Esophagus mucosa (tissue), 1 donor: ENCODE measurements around the gene ATOH8. TPM values are rescaled to one million over a fixed set of nuclear protein-coding genes. Genes with fewer than 3 reads are reported as not detected.
A peak's percentile ranks its signal among the peaks of the same experiment; 100 is the strongest.

Experiments used
- ATAC-seq: fragments of 200-7000 bp; cut with Tn5 transposase; one replicate; pipeline ENCODE4 v1.9.1; 2020
- total RNA-seq: library from RNA; stranded (reverse); gene quantifications from one replicate; pipeline ENCODE4 v1.2.4, GENCODE V29; 2023
- donor health status: DM: yes; HTN: yes; CAD: no.

Gene ATOH8
- total RNA-seq, 1 donor from 2014 or later: 1.2 TPM

DNA sequence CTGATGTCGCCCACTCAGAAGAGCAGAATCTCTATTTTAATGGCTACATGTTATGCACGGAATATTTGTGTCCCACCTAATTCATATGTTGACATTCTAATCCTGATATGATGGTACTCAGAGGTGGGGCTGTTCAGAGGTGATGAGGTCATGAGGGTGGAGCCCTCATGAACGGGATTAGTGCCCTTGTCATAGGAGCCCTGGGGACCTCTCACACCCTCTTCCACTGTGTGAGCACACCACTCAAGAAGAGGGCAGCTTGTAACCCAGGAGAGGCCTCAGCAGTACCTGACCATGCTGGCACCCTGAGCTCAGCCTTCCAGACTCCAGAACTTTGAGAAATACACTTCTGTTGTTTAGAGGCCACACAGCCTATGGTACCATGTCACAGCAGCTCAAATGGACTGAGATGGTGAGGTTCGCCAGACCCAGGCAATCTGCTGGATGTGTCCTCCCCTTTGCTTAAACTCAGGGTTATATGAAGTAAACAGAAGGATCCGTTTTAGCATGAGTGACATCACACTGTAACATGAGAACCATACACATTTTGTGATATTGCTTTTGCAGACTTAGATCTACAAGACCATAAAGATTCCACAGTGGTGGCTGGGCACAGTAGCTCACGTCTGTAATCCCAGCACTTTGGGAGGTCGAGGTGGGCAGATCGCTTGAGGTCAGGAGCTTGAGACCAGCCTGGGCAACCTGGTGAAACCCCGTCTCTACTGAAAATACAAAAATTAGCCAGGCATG, 48.7 kb downstream of the ATOH8 start:
- peak; percentile 18 for ATAC-seq

DNA sequence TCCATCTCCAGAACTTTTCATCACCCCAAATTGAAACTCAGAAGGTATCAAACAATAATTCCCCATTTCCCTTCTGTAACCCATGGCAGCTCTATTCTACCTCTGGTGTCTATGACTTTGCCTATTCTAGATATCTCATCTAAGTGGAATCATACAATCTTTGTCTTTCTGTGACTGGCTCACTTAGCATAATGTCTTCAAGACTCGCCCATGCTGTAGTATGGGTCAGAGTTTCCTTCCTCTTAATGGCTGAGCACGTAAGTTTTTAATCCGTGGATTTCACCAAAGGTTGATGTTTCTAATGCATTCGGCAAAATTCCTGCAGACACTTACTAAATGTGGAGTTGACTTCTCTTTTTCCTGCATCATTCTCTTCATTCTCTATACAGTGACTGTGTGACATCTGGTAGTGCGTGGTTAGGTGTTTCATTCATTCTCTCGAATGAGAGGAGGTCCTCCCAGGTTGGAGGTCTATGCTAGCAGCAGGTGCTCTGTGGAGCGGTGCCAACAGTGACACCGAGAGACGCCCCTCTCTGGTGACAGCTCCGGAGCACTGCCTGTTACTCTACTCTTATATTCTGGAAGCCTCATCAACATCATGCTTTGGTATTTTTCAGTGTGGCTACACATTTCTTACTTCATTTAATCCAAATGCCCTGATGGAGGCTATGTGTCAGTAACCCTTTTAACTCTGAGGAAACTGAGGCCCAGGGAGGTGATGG, 50.1 kb downstream of the ATOH8 start:
- ATAC-seq: no peak

DNA sequence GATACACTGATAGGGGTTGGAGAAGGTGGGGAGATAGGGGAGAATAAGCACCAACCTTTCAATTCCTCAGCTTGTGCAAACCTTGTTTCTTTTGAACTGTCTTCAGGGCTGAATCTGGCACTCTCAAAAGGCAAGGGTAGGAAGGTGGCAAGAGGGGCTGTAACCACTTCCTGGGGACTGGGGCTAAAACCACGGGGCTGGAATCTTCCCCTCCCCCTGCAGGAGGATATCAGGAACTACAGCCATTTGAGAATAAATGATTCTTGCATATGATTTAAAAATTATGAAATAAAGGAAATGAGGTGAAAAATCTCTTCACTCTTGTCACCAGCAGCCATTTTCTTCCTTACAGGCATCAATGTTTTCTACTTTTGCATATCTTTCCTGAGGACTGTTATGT, 50.8 kb downstream of the ATOH8 start:
- no peak for ATAC-seq

DNA sequence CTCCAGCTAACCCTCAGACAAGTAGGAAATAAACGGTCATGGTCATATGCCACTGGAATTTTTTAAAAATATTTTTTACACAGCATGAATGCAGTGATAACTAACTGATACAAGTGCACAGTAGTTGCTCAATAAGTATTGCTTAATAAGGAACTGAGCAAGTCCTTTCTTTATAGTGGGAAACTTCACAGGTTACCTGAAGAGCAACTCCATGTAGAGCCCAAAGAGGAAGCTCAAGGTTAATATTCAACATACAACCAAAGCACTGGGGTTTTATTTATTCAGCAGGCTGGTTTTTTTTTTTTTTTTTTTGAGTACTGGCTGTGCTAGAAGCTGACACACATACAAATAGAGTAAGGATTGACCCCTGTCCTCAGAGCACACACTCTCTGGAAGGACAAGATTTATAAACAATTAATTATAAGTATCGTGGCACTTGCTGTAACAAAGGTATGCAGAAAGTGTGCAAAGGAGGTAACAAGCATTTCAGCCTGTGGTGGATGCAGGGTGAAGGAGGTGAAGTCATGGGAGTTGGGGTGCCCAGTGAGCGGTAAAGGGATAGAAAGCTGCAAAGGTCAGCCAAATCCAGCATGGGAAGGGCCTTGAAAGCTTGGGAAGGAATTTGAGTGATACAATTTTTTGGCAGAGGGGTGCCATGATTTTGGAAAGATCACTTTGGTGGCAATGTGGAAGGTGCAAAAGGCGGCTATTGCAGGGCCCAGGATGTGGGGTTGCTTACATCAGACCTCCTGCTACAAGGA, 52.7 kb downstream of the ATOH8 start:
- peak; percentile 24 for ATAC-seq

DNA sequence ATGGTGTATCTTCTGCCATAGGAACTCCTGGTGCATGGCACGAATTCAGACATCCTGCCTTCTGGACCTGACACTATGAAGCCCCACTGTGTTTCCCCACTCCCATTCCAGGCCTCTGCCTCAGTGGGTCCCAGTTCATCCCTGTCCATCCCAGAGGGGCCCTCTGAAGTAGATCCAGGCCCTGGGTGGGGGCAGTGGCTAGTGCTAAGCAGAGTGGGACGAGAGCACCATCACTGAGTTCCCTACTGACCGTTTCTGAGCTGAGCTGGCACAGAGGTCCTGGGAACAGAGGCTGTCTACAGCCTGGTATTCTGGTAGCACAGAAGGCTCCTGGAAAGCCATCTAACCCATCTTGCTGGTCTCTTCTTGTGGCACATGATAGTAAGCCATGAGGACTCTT, 54.0 kb downstream of the ATOH8 start:
- no peak for ATAC-seq

DNA sequence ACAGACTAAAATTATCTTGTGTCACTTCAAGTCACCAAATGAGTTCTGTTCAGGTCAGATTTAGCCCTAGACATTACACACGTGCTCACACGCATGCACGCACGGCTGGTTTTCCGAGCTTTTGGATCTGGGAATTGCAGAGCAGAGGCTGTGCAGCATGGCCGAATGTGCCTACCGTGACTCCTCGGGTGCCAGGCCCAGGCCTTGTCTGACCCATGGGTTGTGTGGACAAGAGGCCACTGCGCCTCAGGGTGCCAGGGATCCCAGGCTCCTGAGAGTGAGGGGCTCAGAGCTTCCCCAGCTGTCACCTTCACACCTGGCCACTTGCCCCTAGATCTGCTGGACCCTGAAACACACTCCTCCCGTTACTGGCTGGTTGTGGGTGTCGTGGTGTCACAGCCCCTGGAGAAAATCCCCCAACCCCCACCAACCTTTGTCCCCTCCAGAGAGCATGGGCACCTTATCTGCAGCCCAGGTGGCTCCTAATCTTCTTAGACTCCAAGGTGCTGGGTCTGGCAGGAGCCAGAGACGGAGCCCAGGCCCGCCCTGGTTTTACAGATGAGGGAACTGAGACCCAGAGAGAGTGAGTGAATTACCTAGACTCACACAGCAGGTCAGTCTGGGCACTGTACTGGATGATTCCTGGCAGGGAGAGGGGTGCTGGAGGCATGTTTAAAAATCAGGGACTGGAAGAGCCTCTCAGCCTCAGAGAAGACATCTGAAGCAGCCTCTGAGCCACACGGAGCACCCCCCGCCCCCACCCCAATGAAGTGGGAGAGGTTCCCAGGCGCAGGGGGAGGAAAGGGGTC, 56.8 kb downstream of the ATOH8 start:
- ATAC-seq: no peak

DNA sequence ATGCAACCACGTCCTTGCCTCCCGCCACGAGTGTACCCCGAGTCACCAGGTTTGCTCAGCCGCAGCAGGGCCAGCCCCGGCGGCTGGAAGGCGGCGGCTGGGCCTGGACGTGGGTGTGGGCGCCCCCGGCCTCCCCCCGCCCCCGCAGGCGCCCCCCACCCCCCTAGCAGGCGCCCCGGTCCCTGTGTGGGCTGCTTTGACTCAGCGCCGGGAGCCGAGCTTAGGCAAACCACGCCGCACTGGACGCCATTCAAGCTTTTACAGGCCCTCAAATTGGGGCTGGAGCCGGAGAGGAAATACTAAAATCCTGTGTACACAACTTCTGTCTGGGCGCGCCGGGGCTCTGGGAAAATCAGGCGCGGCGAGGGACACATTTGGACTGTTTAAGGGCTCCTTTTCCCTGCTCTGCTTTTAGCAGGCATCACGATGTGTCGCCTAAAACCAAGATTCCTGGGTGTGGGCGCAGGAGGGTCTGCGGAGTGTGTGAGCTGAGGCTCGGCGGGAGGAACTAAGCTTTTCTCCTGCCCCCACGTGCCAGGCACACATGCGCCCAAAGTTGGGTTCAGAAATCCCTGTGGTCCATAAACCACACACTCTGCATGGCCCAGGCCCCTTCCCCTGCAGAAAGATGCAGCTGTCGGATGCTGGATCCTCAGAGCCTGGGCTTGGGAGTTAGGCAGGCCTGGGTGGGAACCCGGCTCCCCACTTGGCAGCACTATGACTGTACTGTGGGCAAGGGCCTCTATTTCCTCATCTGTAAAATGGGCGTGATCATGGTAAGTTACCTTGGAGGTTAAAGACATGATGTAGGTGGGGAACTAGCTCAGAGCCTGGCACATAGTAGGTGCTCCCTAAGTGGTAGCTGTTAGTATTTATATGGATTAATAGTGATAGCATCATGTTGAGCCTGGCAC, 57.6 kb downstream of the ATOH8 start:
- peak; percentile 20 for ATAC-seq

DNA sequence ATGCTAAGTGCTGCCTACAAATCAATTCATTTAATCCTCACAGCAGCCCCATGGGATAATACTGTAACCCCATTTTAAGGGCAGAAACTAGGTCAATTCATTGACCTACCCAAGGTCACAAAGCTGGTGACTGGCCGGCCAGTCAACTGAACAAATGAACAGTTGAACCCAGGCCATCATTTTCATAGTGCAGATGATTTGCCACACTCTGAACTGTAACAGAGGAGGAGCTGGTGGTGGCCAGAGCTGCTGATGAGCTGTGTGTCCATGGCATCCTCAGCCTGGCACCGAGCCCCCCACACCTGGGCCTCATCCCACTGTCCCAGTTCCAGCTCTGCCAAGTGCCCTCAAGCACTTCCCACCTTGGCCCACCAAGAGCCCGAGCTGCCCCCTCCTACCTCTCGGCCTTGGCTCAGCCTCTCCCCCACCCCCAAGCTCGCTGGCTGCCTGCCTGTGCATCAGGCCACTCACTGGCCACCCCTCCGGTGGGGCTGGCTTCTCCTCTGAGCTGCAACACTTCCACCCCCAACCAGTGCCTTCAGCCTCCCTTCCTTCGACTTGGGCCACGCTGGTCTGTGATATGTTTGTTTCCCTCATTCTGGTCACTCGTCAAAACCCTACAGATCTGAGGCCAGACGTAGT, 58.4 kb downstream of the ATOH8 start:
- ATAC-seq: no peak

DNA sequence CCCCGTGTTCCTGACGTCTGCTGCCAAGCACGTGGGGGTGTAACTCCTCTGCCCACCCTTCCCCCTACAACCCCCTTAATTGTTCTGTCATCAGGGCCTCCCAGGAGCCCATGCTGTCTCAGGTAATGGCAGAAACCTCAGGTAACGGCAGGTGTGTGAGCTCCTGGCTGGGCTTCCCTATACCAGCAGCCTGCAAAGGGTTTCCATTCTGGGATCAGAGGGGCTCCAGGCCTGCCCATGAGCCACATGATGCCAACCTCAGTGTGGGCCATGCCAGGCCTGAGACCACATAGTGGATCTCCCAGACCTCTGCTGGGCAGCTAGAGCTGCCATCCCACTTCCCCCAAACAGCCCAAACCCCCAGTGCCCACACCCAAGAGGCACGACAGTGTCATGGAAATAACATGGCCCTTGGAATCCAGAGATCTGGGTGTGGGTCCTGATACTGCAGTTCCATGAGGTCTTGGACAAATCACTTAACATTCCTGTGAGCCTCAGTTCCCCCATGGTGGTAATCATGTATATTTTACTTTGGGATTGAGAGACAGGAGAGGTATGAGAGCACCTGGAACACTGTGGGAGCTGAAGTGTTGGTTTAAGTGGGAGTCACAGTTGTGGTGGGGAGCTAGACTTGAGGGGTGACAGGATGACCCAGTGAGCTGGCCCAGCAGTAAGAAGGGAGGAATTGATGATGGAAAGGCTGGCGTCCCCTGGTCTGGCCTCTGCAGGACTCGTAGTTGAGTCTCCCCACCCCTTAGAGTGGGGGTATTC, 59.6 kb downstream of the ATOH8 start:
- ATAC-seq: no peak

DNA sequence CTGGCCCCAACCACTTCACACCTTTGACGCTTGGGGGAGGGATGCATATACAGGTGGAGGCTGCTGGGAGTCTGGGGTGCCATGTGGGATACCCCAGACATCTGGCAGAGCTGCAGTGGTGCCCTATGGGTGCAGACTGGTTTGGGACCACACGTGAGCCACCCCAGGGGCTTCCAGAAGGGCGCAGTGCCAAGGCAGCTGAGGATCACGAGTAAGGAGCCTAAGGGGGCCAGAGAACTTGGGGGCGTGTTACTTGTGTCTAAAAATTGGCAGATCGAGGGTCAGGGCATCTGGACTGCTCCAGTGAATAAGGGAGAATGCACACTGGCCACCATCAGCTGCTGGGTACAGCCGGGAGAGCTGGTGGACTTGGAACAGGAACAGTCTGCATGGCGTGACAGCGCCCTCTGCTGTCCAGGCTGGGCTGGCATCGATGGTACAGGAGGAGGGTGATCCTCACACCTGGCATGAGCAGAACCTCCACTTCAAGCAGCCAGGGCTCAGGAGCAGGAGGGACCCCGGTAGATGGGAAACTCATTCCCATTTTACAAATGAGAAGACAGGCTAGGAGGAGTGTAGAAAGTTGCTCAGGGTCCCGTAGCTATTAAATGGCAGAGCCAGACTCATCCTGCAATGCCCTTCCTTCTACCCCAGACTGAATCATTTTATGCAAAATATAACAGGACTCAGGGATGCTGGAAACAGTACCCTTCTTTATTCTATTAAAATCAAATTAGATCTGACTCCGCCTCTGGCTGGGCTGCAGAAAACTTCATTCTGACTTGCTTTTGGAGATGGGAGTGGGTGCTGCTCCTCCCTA, 60.4 kb downstream of the ATOH8 start:
- ATAC-seq: peak; percentile 96

DNA sequence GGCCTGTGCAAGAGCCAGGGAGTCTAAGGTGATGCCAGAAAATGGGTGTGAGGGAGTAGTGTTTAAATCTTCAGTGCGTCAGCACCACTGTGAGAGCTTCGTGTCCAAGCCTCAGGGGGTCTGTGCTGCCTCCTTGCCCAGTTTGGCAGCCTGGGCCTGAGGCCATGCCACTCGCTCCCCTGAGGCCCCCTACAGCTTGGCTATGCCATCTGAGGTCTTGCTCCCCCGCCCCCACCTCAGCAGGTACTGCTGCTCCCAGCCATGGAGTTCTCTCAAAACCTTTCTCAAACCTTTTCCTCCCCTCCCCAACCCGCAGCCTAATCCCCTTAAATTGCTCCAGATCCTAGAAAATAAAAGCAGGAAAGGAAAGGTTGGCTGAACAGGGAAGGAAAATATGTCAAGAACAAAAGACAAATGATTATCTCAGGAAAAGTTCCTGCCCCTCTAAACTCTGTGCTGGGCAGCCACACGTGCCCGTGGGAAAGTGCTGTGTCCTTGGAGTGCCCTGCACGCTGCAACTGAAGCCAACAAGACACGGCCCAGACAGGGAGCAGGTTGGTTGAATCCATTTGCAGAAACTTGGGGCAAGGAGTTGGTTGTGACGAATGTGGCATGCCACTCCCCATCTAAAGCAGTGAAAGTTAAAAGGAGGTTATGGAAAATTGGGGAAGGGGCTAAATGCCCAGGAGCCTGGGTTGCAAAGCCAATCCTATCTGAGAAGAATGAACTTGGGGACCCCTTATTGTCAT, 61.2 kb downstream of the ATOH8 start:
- ATAC-seq: no peak

DNA sequence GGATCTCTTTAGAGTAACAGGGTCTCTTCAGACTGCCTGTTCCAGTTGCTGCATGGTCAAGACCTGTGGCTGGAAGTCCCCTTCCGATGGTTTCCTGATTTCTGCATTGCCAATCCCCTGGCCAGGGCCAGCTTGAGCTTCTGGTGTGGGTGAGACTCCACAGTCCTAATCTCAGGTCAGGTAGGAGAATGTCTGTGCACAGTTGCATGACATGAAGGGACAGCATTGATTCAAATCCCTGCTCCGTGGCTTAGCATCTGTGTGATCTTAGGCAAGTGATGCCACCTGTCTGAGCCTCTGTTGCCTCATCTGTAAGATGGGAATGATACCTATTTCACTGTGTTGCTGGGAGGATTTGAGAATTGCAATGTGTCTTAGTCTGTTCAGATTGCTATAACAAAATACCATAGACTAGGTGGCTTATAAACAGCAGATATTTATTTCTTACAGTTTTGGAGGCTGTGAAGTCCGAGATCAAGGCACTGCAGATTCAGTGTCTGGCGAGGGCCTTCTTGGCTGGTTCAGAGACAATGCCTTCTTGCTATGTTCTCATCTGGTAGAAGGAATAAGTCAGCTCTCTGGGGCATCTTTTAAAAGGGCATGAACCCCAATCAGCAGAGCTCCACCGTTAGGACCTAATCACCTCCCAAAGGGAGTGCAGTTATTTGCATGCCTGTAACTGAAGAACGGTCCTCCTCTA, 66.2 kb downstream of the ATOH8 start:
- ATAC-seq: no peak

DNA sequence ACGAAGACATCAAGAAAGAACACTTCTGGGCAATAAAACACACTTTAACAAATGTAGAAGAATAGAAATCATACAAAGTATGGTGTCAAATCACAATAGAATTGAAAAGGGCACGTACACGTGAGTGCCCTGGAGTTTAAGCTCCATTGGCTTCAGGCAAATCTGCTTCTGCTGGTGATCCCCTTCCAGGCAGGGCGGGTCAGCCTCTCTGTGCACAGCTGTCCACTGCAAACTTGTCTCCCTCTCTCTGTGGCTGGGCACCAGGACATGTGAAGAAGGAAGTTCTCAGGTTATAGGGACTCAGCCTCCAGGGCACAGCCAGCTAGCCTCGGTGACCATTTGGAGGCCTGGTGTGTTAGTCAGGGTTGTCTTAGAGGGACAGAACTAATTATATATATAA, 69.0 kb downstream of the ATOH8 start:
- ATAC-seq: no peak

DNA sequence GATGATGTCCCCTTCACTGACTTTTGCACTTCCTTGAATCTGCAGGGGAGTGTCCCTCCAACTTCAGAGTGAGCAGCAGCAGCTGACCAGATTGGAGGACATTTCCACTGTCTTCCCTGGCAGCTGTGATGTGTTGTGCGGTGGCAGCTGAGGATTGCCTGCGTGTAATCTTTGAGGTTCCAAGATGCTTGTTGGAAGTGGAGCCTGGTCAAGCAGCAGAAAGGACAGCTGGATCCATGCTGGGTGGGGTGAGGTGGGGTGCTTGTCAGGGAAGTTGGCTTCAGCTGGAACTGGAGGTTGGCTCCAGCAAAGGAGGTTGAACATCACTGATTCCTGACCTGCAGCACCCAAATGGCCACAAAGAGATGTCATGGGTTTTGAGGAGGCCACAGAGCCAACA, 70.2 kb downstream of the ATOH8 start:
- ATAC-seq: no peak

DNA sequence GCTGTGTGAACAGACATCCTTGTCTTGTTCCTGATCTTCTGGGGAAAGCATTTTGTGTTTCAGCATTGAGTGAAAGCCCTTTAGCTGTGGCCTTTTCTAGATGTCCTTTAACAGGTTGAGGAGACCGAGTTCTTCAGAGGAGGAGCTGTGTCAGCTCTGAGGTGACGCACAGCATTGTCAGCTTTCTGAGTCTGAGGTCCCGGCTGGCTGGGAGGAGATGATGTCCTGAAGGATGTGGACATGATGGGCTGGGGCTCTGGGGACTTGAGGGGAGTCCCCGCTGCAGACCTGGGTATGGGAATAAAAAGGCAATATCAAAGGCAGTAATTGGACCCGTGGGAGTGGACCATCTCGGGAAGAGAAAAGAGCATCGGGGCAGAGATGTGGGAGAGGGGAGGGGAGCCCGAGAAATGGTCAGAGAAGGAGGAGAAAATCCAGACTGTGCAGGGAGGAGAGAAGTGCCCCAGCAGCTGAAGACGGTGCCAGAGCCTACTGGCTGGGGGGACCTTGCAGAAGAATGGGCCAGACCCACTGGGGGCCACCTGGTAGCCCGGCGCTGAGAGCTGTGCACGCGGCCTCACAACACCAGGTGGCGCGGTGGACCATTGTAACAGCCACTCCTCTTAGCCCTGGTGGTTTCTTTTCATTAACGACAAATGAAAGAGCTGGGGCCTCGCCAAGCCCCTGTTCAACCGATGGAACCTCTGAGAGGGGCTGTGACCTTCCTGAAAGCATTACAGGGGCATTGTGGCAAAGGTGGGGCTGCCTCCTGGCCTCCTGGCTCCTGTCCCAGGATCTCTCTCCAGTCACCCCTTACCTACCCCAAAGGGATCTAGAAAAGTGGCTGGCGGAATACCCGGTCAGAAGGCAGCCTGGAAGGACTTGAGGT, 73.4 kb downstream of the ATOH8 start:
- peak; percentile 90 for ATAC-seq

DNA sequence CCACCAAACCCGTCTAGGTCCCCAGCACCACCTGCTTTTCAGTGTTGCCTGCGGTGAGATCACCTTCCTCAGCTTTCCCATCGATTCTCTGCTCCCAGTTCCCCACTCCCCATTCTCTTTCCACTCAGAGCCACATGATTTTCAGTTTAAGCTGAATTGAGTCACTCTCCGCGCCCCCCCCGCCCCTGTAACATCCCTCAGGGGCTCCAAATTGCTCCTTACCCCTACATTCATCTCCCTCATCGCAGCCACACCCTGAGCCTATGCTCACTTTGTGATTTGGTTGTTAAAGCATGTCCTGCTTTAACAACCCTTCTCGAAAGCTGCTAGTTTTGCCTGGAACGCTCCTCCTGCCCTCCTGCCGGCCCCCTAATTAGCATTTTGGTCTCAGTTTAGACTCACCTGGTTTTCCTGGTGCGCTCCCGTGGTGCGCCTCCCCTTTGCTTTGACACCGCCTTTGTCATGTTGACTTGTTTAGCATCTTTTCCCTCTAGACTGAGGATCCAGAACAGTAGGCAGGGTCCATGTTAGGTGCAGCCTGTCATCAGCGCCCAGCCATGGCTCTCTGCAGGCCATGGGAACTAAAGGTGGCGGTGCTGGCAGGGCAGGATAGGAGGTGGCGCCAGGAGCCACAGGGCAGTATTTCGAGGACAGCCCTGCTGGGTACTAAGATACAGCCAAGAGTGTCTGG, 74.2 kb downstream of the ATOH8 start:
- ATAC-seq: no peak
